Activated CD8-positive, alpha-beta memory T cell treated with anti-CD3 and anti-CD28 coated beads, Interleukin-2, amount 50 U/mL, for 4 hours (primary cell): Measurements from ENCODE around the gene ADAM19.
"Not testable (repeated sequence)": the region's sequence is repeated elsewhere in the genome, so short reads cannot be mapped to it uniquely, and the experiment has no call there.

Source experiments
- DNase-seq: peaks from one replicate; pipeline ENCODE4 v3.0.0-alpha.2; 2020

Gene ADAM19

DNA sequence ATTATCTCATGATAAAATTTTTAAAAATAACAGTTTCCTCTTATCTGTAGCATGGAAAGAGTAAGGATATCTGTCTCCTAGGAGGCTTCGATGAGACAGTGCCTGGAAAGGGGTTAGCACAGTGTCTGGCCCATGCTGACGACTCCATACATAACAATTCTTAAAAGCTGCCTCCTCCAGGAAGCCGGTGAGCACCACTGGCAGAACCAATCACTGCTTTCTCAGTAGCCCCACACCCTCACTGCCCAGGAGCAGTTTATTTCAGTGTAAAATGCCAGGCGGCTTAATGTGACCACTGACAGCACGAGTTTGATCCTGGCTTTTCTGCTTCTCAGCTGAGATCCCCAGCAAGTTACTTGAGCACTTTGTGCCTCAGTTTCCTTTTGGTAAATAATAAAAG is 116.7 kb downstream of the ADAM19 start:
- no peak for DNase-seq

GRCh38 chr5:157457391-157457790 is 118.2 kb downstream of the ADAM19 start:
- no peak for DNase-seq

DNA sequence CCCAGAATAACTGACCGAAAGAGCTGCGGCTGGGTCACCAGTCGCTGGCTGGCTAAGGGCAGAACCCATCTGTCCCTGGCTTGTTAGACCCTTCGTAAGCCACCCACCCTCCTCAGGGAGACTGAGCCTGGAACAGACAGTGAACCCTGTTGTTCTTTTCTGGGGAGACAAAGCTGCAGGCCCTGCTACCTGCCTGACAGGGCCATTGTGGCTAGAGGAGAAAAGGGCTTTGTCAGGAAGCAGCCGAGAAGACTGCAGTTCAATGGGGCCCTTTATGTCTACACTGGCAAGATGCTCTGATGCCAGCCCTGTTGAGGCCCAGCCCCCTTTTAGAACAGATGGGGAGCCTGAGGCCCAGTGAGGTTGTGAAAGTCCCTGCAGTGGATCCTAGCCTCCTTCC is 119.3 kb downstream of the ADAM19 start:
- DNase-seq = no peak

DNA sequence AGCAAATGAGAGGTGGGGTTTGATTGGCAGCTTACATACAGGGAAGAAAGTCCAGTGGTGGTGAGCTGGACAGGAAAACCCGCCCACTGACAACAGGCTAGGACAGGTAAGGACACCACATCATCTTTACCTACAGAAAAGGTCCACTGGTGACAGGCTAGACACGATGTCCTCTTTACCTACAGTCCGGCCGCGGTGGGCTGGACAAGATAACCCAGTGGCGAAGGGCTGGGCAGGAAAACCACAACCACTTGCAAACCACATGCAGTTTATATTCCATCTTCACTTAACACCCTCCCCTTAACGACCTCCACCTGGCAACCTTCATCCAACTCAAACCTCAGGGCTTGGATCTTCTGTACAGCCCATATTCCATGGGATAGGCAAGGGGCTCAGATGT is 120.5 kb downstream of the ADAM19 start:
- DNase-seq = no peak

- no peak for DNase-seq
Observed at GRCh38 chr5:157454273-157454672, 121.3 kb downstream of the ADAM19 start.

GRCh38 chr5:157451806-157452205 is 123.8 kb downstream of the ADAM19 start:
- DNase-seq = no peak

GRCh38 chr5:157450024-157450423 is 125.6 kb downstream of the ADAM19 start:
- no peak for DNase-seq

GRCh38 chr5:157449011-157449723 is 126.4 kb downstream of the ADAM19 start:
- no peak for DNase-seq

DNA sequence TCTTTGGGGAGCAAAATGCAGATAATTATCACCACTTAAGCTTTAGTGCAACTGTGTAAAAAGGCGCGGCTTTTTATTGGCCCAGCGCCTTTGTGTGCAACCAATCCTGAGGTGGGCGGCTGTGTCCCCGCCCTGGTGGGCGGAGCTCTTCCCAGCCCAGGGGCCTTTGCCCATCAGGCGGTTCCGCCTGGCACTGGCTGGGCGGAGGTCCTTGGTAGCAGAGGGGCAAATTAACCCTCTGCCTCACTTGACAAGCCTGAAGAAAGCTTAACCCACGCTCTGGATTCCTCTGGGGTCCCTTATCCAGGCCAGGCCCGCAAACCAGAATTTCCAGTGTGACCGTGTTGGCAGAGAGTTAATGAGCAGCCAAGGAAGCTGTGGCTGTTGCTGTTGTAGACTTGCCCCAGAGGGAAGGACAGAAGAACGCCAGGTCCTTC is 128.4 kb downstream of the ADAM19 start:
- DNase-seq = no peak

- no peak for DNase-seq
Observed at GRCh38 chr5:157446412-157446935, 129.1 kb downstream of the ADAM19 start.

GRCh38 chr5:157445745-157446411 is 129.7 kb downstream of the ADAM19 start:
- DNase-seq = no peak

GRCh38 chr5:157444224-157444623 is 131.4 kb downstream of the ADAM19 start:
- no peak for DNase-seq

DNA sequence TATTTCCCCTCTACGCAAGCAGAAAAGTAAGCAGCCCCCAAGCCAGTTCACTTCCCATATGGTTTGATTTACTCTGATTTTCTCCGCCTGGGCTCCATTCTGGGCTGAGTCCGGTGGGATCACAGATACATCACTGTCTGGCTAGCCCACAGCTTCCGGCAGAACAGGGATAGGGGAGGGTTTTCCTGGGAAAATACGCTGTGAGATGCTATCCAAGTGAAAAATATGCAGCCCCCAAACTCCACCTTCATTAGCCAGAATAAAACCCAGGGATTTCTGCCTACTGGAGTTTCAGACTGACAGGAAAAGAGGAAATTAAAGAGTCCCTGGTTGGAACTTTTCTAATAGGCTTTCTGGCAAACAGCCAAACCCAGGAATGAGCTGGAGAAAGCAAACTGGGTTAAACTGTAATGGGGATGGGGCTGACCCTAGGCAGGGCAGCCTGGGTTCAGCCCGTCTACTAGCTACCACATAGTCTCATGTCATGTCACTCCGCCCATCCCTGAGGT is 132.5 kb downstream of the ADAM19 start:
- DNase-seq = no peak

- no peak for DNase-seq
Observed at GRCh38 chr5:157434096-157434495, 141.5 kb downstream of the ADAM19 start.

DNA sequence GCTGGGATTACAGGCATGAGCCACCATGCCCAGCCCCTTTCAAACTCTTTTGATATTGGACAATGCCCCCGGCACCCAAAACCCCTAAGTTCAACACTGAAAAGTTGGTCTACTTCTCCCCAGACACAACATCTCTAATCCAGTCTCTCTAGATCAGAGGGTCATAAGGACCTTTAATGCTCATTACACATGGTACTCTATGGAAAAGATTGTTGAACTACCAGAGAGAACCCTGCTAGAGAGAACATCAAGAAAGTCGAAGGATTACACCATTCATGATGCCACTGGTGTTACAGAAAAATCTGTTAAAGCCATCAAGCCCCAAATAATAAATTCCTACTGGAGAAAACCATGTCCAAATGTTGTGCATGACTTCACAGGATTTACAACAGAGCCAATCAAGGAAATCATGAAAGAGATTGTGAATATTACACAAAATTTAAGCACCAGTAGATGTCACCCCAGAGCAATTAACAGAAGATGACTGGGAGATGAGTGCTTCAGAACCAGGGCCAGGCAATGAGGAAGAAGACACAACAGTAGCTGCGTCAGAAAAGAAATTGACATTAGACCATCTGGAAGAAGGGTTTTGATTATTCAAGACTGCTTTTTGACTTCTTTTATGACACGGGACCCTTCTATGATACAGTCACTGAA is 143.9 kb downstream of the ADAM19 start:
- no peak for DNase-seq

DNA sequence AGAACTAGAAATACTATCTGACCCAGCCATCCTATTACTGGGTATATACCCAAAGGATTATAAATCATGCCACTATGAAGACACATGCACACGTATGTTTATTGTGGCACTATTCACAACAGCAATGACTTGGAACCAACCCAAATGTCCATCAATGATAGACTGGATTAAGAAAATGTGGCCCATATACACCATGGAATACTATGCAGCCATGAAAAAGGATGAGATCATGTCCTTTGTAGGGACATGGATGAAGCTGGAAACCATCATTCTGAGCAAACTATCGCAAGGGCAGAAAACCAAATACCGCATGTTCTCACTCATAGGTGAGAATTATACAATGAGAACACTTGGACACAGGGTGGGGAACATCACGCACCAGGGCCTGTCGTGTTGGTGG is 145.7 kb downstream of the ADAM19 start:
- not testable (repeated sequence) for DNase-seq
